IPS-NIHi7 (cell line): Measurements from ENCODE around the gene PKNOX2.

Experiments used
- DNase-seq: peaks from one replicate; pipeline ENCODE4 v3.0.0; 2012; ENCODE audit warnings: mixed read lengths; ENCODE audit errors: extremely low spot score

The PKNOX2 gene

DNA sequence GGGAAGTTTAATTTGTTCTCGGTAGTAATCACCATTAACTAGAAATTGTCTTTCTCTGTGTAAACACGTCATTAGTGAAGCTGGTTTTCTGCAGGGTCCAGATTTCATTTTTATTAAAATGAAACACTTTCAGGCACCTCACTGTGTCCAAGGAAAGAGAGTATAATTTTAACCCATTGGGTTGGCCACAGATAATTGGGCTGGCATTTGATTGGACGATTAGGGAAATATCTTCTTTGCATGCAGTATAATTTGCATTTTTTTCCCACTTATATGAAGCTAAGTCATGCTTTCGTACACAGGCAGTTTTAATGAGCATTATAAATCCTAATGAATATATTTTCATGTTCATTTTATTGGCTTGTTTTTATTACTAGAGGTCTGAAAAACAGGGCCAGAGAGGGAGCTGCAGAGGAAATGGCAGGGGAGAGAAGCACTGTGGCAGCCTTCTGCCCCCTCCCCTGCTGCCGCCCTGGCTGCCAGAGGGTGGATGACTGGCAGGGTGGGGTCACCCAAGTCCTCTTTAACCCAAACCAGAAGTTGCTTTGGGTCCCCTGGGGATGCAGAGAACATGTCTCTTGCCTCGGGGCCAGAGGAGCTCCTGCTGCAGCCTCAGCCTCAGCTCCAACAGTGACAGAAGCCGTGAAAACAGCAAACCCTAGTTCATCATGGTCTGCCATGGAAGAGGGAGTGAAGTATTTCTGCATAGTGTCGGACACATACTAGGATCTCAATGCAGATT lies 93.9 kb downstream of the PKNOX2 start:
- no peak for DNase-seq

DNA sequence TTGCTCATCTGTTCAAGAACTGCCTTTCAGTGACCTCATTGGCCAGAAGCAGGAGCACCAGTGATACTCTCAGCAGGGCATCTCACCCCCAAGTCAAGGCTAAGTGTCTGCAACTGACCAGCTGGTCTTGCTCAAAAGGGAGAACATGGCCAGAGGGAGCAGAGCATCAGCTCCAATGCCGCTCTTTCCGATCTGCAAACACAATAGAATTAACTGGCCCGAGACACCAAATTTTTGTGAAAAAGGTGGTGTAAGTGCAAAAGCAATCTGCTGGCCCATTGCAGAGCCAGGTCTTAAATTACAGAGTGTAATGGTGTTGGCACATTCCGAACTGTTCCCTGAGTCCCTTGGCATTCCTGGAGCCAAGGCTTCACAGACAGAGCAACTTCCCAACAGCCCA lies 97.0 kb downstream of the PKNOX2 start:
- no peak for DNase-seq

DNA sequence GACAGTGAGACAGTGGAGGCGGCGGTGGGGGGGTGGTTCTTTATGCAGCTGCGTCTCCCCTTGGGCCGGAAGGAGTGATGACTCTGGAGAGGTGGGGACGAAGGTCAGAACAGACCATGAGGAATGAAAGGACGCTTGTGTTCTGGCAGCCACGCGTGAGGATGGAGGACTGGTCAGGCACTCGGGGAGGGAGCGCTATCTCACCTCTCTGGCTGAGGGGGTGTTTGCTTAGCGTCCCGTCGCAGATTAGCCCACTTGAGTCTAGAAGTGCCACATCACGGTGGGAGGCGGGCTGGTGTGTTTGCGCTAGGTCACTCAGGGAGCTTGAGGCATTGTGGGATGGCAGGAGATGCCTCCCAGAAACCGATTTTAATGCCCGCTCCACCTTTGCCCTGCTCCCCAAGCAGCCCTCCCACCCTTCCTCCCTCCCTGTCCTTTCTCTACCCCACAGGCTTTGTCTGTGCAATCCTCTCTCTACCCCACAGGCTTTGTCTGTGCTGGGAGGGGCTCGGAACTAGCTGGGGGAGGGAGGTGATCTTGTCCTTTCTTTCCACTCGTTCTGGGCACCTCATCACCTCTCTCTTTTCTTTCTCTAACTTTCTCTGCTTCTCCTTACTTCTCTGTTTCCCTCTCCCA lies 97.8 kb downstream of the PKNOX2 start:
- no peak for DNase-seq

DNA sequence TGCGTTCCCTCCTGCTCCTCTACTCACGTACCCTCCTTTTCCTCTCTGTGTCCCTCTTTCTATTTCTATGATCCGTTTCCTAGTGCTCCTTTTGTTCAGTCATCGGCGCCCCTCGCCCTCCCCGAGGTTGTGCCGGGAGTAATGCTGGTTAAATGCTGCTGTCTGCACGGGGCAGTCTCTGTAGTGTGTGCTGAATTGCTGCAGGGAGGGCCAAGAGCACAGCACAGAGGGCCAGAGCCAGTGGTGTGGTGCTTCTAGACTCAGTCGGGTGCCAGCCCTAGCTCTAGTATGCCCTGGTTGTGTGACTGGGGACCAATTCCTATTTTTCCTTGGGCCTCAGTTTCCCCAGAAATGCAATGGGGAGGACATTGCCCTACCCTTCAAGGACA lies 98.3 kb downstream of the PKNOX2 start:
- no peak for DNase-seq

DNA sequence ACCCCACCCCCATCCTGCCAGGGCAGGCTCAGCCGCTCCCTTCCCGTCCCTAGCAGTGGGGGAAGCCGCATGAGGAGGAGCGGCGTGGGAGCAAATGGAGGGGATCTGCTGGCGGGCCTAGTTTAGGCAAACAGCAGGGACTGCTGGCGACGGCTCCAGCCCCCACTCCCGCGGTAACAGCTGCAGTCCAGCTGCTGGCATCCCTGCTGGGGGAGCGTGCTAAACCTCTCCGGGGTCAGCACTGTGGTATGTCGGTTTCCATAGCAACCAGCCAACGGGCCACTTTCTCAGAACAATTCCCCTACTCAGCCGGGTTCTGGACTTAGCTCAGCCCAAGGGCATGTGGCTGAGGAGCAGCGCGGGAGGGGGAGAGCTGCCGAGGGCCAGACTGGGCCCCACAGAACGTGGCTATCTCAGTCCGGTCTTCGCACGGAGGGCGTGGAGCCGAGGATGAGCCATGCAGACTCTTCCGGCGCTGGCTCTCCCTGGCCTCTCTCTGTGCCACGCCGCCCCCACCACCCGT lies 98.8 kb downstream of the PKNOX2 start:
- peak; percentile 89 for DNase-seq

DNA sequence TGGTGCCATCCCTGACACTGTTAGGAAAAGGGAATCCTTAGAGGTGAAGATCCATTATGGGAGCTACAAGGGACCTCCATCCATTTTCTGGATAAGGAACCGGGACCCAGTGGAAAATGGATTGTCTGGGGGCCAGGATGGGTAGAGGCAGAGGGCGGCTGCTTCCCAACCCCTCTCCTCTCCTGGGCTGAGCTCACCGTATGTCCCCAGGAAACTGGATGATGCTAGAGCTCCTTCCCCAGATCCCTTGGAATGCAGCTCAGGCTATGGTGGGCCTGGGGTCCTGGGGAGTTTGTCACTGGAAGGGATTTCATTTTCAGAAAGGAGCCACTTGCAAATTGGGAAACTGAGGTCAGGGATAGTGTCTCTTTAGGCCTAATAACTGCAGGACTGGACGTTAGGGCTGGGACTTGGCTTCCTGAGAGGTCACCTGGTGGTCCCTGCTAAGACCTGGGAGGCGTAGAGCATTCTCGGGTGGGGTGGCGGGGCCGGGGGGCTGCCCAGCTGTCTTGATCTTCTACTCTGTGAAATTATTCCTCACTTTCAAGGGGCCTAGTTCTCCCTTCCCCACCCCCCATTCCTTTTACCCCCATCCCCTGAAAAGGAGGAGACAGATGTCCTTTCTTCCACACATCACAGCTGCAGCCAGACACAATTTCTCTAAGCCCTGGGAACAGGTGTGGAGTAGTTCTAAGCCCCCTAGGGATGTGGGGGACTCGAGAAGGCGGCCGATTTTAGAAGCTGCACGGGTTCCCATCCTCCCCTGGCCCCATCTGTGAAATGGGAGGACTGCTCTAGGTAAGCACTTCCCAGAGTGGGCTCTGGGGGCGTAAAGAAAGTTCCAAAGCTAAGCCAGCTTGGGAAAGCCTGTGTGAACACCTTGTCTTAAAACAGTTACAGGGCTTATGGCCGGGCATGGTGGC lies 99.8 kb downstream of the PKNOX2 start:
- no peak for DNase-seq

DNA sequence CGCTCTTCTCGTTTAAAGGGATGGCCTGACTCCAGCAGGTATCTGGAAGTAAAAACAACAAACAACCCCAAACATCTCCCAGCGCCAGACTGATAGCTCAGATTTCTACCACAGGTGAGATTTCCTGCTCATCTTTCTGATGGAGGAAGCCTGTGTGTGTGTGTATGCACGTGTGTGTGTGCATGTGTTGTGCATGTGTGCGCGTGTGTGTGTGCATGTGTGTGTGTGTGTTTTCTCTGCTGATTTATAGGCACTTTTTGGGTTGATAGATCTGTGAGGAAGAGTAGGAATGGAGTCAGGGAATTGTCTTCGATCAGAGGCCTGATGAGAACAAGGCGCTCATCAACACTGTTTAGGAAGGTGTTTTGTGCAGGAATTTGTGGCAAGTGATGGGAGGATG lies 103.0 kb downstream of the PKNOX2 start:
- DNase-seq: no peak

DNA sequence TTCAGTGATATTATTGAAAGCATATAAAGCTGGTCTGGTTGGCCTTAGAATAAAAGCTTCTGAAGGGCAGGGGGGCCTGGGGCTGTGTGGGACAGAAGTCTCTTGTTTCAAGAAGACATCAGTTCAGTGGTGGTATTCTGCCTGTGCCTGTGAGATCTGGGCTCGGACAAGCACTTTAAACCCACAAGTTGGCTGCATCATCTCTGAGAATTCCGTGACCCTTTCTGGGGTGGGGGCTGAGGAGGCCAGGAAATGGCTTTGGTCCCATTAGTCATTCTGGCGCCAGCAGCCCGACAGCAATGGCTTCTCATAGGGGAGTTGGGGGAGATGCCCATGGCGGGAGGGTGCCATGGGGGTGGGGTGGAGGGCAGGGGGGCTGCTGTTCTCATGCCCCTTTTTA lies 104.1 kb downstream of the PKNOX2 start:
- DNase-seq: no peak

DNA sequence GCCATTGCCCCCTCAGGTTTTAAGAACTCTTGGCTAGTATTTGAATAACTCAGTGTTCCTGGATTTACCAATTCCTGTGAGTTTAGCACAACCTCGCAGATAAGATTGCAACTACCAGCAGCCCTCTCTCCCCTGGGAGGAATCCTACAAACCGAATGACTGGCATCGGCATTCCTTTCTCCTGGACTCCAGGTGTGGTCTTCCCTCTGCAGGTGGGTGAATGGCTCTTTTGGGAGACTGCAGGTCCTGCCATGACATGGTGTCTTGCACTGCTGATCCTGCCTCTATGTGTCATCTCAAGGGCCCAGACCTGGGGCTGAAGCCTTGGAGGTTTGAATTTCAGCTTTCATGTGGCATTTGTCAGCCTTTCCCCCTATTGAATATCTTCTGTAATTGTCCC lies 105.6 kb downstream of the PKNOX2 start:
- no peak for DNase-seq

DNA sequence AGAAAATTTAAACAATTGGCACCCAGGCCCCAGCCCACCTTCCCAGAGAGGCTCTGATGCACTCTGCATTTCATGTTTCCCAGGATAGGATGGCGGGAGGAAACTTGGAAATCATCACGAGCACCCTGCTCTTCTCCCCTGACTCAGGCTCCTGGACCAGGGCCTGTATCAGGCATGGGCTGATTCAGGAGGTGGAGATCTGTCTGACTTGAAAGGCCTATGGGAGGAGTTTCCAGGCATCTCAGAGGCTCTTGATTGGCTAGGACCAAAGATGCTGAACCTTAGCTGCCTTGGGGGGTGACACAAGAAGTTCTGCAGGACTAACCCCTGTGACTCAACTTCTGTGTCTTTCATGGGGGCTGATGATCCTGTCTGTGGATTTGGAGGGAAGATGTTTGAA lies 106.2 kb downstream of the PKNOX2 start:
- no peak for DNase-seq

DNA sequence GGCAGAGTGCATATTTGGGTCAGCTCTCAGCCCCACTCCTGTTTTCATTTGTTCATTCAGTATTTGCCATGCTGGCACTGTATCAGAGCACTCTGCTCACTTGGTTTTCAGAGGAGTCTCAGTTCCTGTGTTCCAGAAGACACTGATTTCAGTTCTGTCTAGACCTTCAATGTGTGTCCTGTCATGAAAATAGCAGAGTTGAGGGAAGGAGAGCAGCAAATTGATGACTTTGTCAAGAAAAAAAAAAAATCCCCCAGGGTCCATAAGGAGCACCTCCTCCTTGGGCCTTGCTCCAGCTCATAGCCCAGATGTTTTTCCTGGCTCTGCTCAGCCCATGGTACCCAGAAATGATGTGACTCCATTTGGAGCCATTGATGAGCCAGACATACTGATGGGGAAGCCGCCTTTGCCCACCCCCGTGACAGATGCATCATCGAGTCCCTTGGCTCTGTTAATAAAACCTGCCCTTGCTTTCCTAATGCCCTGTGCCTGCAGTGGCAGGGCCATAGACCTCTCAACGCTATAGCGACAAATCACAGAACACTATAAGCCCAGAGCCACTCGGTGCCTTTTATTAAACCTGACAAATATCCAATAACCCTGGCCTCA lies 107.0 kb downstream of the PKNOX2 start:
- DNase-seq: no peak

DNA sequence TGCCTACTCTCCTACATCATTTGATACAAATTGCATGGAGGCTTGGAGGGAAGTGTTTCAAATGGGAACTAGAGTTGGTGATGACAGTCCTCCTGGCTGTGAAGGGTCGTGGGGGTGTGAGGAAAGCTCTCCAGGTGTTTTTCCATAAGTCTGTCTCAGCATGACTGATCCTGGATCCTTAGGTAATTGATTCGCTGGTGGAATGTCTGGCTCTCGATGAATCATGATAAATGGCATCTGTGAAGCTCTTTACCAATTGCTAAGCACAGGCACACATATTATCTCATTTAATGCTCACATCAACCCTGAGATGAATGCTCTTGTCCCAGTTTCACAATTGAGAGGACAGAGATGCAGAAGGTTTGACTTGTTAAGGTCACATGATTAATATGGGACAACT lies 107.5 kb downstream of the PKNOX2 start:
- no peak for DNase-seq

DNA sequence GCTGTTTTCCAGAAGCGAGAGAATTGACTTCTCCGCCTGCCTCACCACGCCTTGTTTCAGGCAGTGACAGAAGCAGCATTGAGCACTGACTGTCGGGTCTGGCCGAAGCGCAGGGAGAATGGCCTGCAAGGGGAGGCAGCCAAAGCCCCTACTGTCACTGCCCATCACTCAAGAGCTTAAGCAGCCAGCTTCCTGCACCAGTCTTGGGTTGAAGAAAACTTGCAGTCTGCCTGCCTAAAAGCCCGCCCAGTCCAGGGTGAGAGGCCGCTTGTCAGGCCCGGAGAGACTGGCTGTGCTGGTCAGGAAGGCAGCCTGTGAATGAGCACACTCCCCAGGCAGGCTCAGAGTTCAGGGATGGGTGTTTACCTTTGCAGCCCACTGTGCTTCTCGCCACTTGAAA lies 108.3 kb downstream of the PKNOX2 start:
- peak; percentile 44 for DNase-seq

DNA sequence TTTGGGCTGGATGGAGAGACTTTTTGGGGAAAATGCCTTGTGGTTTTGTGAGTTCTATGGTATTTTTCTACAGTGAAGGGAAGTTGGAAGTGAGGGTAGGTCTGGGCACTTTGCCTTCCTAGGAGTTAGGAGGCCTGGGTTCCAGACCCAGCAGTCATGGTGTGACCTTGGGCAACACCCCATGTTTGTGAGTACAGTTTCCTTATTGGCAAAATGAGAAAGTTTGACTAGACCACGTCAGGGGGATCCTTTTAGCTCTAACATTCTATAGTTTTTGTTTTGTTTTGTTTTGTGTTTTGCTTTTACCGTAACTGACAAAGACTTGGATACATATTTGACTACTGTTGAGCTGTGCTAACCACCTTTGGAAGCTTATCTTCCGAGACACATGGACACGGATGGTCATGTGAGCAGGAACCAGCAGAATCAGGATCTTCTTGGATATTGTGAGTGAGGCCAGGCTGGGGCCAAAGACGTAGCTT lies 109.0 kb downstream of the PKNOX2 start:
- no peak for DNase-seq

DNA sequence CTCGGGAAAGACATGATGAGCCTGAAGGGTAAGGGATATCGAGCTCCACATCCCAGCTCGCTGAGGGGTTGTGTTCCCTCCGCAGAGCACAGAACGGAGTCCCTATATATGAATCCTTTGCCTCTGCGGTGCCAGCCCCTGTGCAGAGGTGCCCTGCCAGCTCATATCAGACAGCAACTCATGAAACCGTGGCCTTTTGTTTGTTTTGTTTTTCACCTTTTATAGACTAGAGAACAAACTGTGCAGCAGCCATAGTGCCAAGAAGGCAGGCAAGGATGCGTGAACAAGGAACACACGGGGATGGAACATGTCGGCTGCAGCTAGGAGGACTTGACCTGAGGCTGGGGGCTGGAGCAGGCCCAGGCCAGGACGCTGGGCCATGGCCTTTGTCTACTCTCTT lies 109.8 kb downstream of the PKNOX2 start:
- no peak for DNase-seq

DNA sequence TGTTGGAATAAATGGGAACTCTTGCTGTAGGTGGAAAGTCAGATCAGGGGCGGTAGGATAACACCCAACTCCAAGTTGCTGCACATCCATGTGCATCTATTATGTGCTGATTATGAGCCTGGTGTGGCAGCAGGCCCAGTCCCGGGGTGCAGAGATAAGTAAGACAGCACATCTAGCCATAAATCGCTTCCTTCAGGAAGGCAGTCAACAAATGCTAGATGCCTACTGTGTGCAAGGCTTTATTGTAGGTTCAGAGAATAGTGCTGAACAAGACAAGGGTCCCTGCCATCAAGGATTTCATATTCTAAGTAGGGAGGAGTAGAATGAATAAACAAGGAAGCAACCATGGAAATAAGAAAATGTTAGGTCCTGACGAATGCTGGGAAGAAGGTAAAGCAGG lies 110.2 kb downstream of the PKNOX2 start:
- no peak for DNase-seq

DNA sequence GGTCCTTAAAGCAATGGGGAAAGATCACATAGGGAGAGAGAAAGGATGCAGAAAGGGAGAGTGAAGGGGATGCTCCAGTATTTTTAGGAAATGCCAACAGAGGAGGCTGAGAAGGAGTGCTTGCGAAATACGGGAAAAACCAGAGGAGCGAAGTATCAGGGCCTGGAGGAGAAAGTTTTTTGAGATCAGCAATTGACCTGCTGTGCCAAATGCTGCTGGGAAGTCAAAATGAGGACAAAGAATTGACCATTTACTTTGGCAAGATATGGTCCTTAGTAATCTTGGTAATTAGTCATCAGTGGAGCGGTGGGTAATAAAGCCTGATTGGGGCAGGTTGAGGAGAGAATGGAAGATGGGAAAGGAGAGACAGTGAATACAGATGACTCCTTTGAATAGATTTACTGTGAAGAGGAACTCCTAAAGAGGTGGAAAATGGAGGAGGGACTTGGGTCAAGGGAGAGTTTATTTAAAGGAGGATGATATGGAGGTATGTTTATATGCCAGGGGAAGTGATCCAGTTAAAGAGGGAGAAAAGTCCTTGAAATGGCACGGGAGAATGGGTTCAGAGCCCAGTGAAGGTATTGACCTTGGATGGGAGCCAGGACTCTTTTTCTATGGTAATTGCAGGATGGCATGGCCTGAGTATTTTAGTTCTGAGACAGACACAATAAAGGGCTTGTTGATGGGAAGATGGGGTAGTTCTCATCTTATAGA lies 111.5 kb downstream of the PKNOX2 start:
- DNase-seq: no peak

DNA sequence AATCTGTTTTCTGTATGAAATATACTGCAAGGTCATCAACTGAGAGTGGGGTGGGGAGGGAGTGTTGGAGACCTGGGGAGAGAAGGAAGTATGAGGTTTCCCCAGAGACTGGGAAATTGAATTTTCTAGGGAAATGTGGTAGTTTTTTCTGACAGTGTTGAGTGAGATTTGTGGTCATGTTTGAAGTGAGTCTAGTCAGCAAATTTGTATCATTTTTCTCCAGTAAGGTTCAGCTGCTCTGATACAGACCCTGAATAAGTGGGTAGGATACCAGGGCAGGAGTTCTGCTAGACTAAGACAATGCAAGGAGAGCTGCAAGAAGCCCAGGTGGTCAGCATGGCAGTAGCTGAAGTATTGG lies 112.0 kb downstream of the PKNOX2 start:
- no peak for DNase-seq

DNA sequence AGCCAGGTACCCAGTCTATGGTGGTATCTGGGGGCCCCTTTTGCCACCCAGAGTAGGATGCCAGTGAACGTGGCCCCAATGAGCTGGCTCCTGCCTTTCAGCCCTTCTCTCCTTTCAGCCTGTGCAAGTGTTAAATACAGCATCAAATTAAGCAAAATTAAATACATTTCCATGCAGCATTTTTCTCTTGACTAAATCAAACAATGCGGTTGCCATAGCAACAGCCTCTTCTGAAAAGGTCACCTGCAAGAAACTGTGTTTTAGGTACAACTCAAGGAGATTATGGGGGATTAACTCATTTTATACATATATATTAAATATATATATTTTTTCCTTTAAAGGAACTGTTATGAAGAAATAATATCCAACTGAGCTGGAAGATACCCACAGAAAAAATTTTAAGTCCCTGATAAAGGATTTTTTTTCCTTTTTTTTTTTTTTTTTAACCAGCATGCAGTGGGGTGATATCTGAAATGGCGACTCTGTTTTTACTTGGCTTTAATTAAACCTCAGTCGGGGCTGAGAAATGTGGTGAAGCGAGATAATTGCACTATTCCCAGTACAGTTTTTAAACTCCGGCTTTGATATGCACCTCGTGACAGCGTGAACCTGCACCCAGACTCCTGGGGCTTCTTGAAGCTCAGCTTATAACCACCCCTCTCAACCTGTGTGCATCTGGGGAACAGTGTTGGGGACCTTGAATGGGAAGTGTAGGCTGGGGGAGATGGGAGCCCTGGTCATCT lies 115.3 kb downstream of the PKNOX2 start:
- no peak for DNase-seq

DNA sequence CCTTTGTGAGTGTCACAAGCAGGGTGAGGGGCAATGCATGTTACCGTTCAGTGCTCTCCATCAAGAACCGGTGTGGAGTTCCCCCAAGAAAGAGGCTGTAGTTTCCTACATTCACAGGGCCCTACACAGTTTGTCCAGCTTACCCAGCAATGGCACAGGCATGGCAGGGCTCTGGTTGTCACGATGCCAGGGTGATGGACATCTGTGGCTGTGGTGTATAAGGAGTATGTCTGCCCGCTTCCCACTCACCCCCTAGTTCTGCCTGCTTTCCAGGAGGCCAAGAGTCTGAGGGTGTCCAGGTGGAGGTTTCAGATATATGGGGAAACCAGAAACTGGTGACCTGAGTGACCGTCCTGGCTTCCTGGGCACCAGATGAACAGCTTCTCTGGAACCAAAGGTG lies 116.1 kb downstream of the PKNOX2 start:
- no peak for DNase-seq
